GM03348 (cell line): ENCODE results near the gene TMEM116.

Experiments
- DNase-seq: peaks from one replicate; pipeline ENCODE4 v3.0.0; 2012; ENCODE audit warnings: low spot score

The TMEM116 gene

DNA sequence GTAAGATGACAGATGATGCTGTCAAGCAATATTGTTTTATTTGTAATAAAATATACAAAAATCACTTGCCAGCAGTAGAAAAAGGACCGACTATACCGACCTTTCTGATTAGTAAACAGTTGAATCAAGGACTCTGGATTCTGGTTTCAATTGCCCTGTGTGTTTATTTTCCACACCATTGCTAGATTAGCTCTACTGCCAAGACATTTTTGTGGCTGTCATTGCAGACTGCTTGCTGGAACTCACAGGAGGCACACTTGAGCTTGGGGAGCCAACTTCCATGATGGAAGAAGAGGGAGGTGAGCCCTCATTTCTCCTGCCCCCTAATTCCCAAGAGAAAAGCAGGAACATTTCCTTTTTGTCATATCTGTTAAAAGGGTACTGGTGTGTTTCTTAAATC lies 119.7 kb downstream of the TMEM116 start:
- DNase-seq: no peak

DNA sequence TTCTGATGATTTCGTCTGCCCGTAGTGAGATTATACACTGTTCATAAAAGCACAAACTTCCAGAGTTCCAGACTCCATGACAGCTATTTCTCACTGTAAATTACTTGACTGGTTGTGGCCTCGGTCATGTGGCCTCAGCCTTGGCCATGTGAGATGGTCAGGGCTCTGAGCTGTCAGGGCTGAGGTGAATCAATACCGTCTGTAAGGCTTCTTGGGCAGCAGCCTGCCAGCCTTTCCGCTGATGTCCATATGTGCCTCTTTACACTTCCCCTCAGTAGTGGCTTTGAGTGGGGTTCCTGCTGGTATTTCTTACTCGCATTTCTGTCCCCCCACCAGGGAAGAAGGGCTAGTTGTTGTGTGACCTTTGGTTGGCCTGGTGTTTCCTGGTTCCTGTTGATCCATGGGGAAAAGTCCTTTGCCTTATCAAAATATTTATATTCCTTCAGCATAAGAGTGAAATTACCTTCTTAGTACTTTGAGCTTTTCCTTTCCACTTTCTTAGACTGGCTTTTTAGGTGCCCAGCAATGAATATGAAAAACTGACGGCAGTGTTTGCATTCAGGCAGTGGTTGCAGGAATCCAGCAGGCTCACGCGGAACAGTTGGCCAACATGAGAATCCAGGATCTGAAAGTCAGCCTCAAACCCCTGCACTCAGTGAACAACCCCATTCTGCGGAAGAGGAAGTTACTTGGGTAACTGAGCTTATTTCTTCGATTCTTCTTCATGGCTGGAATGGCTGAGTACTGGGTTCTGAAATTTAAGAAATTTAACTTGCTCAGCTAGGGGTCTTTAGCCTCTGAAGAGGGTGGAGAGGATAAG lies 124.8 kb downstream of the TMEM116 start:
- DNase-seq: no peak

DNA sequence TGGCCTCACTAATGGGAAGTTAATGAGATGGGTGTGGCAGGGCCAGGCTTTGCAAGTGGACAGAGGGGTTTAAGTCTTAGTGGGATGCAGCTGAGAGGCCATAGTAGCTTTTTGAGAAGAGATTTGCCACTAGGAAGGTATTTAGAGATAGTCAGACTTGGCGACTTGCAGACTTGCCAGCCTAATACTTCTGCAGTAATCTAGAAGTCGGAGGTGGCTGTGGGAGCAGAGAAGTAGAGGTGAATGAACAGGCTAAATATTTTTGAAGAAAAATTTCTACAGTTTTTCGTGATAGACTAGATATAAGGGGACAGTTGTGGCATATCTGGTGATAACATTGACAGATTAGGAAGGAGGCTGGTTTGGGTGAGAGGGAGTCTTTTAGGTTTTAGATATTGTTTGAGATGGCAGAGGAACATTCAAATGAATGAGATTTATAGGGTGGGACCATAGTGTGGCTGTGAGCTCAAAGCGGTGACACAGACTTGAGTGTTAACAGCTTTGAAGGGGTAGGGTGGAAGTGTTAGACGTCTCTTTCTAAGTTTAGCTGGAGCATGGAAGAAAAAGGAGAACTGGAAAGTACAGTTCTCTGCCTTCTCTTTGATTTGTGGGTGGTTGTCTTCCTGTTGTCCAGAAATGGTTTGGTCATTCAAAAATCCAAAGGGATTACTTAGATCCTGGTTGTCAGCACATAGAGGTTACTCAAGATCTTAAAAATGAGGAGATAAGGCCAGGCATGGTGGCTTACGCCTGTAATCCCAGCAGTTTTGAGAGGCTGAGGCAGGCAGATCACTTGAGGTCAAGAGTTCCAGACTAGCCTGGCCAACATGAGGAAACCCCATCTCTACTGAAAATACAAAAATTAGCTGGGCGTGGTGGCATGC lies 126.1 kb downstream of the TMEM116 start:
- DNase-seq: no peak

DNA sequence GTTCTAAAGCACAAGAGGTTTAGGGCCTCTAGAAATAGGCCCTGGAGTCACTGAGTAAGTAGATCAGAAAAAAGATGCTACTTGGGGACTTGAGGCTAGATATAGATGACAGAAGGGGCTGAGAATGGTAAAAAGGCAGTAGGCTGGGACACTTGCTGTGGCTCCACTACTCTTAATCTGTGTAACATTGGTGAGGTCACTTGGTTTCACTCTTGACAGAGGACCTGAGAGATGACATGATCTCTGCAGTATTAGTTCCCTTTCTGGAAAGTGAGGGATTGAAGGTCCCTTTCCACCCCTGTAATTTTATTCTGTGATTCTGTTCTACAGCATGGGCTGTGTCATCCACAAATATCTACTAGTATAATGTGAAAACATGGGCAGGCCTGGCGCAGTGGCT lies 131.2 kb downstream of the TMEM116 start:
- no peak for DNase-seq
